Tibial nerve (tissue), 4 donors: ENCODE measurements around the gene CELSR3.

Source experiments
- EP300 ChIP-seq, 2 donors: sonication (generic); formaldehyde crosslinking; IDR thresholded peaks; one replicate each; pipeline ENCODE4 v1.6.1; 2017; ENCODE audit warnings: antibody characterized with exemption in 2 of 2, mild to moderate bottlenecking in 1 of 2
- TF ChIP-seq, protein P1 (sequence below), 5 experiments: fragments of 200-600 bp in 3 of 5; fragments of 450-650 bp in 2 of 5; sonication (generic) in 3 of 5; IDR thresholded peaks; one replicate each; pipeline ENCODE4 v1.5.1; 2016 to 2019; ENCODE audit warnings: antibody characterized with exemption in 5 of 5, mild to moderate bottlenecking in 3 of 5, moderate library complexity in 2 of 5

GRCh38 chr3:48629894-48630293 is 32.8 kb downstream of the CELSR3 start:
- TF ChIP-seq, protein P1, sequence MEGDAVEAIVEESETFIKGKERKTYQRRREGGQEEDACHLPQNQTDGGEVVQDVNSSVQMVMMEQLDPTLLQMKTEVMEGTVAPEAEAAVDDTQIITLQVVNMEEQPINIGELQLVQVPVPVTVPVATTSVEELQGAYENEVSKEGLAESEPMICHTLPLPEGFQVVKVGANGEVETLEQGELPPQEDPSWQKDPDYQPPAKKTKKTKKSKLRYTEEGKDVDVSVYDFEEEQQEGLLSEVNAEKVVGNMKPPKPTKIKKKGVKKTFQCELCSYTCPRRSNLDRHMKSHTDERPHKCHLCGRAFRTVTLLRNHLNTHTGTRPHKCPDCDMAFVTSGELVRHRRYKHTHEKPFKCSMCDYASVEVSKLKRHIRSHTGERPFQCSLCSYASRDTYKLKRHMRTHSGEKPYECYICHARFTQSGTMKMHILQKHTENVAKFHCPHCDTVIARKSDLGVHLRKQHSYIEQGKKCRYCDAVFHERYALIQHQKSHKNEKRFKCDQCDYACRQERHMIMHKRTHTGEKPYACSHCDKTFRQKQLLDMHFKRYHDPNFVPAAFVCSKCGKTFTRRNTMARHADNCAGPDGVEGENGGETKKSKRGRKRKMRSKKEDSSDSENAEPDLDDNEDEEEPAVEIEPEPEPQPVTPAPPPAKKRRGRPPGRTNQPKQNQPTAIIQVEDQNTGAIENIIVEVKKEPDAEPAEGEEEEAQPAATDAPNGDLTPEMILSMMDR (IDR thresholded peaks at IDR 0.05), result no peak
- TF ChIP-seq EP300 (IDR thresholded peaks at IDR 0.05), result no peak
